Measurements from ENCODE around the gene RRBP1.

Gene RRBP1

DNA sequence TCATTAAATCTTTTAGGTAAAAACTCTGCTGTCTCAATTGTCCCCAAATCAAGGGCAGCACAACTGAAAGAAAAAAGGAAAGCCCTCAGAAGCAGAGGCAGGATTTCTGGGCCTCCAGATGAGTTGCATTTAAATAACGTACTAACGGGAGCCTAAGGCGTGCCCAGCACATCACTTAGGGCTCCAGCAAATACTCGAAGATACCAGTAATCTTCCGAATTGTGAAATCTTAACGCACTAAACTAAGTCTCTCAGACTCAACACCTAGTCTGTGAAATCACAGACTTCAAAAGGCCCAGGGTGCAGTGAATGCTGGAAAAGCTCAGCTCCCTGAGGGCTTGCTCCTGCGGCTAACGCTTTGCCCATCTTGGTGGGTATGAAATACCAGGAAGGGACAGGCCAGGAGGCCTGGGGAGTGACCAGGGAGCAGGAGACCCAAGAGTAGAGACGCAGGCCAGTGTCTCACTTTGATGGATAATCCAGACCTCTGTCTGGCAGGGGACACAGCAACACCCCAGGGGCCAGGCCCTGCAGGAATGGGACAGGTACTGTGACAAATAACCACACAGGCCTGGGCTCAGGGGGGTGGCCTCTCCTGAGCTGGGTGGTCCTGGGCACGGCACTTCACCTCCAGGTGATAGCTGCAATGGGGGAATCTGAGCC is 36.4 kb downstream of the RRBP1 start:
- CTCF ChIA-PET, result no interaction called here
- no peak for DNase-seq (ENCODE audit: low spot score)
- POLR2A ChIA-PET (ENCODE audit: low non-redundant PET), result no interaction called here
- TF ChIP-seq, protein P1, sequence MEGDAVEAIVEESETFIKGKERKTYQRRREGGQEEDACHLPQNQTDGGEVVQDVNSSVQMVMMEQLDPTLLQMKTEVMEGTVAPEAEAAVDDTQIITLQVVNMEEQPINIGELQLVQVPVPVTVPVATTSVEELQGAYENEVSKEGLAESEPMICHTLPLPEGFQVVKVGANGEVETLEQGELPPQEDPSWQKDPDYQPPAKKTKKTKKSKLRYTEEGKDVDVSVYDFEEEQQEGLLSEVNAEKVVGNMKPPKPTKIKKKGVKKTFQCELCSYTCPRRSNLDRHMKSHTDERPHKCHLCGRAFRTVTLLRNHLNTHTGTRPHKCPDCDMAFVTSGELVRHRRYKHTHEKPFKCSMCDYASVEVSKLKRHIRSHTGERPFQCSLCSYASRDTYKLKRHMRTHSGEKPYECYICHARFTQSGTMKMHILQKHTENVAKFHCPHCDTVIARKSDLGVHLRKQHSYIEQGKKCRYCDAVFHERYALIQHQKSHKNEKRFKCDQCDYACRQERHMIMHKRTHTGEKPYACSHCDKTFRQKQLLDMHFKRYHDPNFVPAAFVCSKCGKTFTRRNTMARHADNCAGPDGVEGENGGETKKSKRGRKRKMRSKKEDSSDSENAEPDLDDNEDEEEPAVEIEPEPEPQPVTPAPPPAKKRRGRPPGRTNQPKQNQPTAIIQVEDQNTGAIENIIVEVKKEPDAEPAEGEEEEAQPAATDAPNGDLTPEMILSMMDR (conservative IDR thresholded peaks at IDR 0.05; ENCODE audit: low read depth), result no peak
- H3K27ac ChIP-seq, result peak overlapping the region; percentile 40

DNA sequence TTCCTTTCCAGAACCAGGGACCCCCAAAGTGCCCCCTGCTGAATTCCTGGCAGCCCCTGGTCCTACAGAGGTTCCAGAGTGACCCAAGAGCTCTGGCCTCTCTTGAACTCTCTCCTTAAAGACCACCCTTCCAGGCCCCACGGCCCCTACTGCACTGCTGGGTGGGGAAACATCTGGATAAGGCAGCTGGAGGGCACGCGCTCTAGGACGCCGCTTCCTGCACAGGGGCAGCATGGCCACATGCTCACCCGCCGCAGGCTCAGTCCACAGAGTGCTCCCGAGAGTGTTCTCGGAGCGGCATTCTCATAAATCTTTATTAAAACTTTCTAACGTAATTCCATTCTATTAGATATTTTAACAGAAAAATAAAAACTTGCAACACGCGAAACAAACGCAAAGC is 37.0 kb downstream of the RRBP1 start:
- ChIA-PET CTCF (no interaction called here), POLR2A (ENCODE audit: low non-redundant PET) (no interaction called here)

DNA sequence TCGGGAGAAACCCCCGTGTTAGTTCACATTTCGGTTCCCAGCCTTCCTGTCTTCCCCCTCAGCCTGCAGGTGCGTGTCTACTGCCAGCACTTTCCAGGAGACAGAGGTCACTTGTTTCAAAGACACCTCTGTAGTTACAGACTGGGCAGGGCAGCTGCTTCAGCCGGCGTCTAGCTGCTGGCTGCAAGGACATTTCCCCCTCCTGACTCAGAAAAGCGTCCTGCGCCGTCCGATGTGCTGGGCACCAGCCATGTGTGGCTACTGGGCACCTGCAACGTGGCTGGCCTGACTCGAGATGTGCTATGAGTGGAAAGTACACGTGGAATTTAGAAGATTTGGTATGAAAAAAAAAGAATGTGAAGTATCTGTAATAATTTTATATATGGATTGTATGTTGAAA is 37.6 kb downstream of the RRBP1 start:
- ChIA-PET POLR2A (ENCODE audit: low non-redundant PET) (no interaction called here), CTCF (no interaction called here)
- TF ChIP-seq, protein P1 (conservative IDR thresholded peaks at IDR 0.05; ENCODE audit: low read depth), result no peak
- DNase-seq (ENCODE audit: low spot score), result no peak
- H3K27ac ChIP-seq, result no peak overlapping the region

More for the DNA sequence above, 37.0 kb downstream of the RRBP1 start:
- TF ChIP-seq, protein P1 (conservative IDR thresholded peaks at IDR 0.05; ENCODE audit: low read depth), result no peak
- DNase-seq (ENCODE audit: low spot score), result no peak
- no peak overlapping the region for H3K27ac ChIP-seq

DNA sequence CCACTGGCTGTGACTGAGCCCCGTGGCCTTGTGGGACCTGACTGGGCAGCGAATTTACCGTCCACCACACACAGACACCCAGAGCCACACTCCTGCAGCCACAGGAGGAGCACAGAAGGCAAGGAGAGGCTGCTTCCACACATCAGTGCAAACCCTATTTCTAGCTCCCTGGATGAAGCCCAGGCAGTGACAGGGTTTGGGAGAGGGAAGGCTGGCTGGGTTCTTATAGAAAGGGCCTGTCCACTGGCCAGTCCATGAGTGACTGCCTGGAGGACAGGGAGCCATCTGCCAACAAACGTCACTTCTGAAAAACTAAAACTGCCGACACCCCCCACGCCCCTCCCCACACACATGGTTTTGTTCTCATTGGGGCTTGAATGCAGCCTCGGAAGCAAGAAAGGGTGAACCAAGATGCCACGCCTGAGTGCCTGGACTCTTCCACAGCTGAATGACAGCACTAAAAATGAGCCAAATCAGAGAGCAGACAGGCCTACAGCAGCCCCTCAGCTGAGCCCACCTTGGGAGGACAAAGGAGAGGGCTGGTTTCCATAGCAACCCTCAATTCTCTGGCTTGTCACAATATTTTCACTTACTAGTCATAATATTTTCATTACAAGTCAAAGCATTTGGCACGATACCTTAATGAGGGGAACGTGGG is 38.4 kb downstream of the RRBP1 start:
- no peak for DNase-seq (ENCODE audit: low spot score)
- TF ChIP-seq, protein P1 (conservative IDR thresholded peaks at IDR 0.05; ENCODE audit: low read depth), result no peak
- H3K27ac ChIP-seq, result peak overlapping the region; percentile 5; the same call in 1 of the 2 replicates
- ChIA-PET CTCF (interaction anchor here (1.1 kb wide), 1 partner anchor 8 kb away, joined by 3 read pairs; no protein-coding TSS in a partner anchor), POLR2A (ENCODE audit: low non-redundant PET) (no interaction called here)

DNA sequence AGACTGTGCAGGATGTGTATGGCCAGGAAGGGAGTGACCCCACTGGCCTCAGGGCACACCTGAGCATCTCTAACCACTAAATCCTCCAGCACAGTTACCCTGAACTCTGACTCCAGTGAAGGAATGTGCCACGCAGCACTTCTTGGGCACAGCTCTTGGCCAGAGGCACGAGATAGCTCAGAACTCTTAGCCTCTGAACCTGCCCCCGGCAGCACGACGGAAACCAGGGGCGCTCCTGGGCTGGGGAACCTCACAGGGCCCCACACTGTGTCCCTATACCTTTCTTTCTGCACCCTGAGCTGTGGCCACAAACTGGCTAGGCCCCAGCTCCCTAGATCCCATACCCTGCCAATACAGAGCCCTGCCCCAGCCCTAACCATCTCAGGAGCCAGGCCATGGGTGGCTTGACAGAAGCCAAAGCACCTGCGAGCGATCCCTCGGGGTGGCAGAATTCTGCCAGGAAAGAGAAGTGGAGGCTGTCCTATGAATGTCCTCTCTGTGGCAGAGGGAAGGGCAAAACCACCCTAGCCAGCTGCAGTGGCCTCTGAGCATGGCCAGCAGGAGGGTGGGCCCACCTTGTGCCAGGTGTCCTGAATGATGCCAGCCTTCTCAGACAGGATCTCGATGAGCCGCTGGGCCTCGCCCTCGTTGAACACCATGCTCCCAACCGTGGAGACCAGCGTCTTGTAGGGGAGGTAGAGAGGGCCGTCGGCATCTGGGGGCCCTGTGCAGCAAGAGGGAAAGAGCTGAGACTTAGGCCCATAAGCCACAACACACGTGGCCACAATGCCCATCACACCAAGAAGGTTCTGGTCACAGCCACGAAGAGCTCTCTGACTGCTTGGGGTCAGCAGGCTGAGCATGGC is 39.4 kb downstream of the RRBP1 start:
- POLR2A ChIA-PET (ENCODE audit: low non-redundant PET), result no interaction called here
- no peak for DNase-seq (ENCODE audit: low spot score)
- H3K27ac ChIP-seq, result no peak overlapping the region
- CTCF ChIA-PET, result interaction anchor here (1.1 kb wide), 1 partner anchor 9 kb away, joined by 3 read pairs; no protein-coding TSS in a partner anchor
- TF ChIP-seq, protein P1 (conservative IDR thresholded peaks at IDR 0.05; ENCODE audit: low read depth), result no peak

DNA sequence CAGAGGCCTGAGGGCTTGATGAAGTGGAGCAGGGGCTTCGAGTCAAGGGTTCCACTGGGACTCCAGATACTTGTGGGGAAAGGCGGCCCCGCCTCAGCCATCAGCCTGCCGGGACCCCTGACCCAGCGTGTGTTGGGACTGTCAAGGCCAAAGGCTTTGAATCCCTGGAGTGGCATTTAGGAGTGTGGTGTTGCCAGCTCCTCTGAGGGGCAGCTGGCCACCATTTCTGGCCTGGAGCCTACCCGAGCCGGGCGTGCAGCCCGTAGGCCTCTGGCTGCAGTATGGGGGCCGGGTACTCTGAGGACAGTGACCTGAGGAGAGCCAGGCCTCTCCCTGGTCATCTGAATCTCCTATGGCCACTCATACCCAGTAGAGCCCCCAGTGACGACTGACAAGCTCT is 40.0 kb downstream of the RRBP1 start:
- TF ChIP-seq, protein P1 (conservative IDR thresholded peaks at IDR 0.05; ENCODE audit: low read depth), result no peak
- CTCF ChIA-PET, result interaction anchor here (0.6 kb wide), 1 partner anchor 700 kb away, joined by 3 read pairs; no protein-coding TSS in a partner anchor
- no peak for DNase-seq (ENCODE audit: low spot score)
- H3K27ac ChIP-seq, result no peak overlapping the region
- POLR2A ChIA-PET (ENCODE audit: low non-redundant PET), result no interaction called here

Measured in RWPE1 (cell line).